SHP77 treated with DMSO at 0.1 percent for 48 hours (cell line): Measurements from ENCODE around the gene SLC26A9.

Experiments used
- DNase-seq: peaks from one replicate; lab custom pipeline; 2025; lab: John Stamatoyannopoulos, UW

The SLC26A9 gene

DNA sequence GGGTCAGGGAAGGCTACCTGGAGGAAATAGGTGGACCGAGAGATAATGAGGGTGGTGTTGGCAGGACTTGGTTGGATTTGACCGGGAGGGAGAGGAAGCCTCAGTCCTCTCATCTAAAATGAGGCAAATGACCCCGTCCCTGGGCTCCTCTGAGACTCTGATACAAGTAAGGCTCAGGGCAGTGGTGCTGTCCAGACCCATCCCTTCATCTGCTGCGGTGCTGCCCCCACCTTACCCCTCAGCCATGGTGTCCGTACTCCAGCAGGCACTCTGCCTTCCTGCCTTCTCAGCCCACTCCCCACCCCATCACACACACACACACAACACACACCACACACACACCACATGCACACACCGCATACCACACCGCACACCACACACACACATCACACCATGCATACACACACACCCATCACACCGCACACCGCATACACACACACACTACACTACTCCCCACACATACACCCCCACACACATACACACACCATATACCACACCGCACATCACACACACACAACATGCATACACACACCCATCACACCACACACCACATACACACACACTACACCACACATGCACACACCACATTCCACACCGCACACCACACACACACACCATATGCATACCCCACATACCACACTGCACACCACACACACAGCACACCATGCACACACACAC is 29.4 kb upstream of the SLC26A9 start:
- DNase-seq: no peak

DNA sequence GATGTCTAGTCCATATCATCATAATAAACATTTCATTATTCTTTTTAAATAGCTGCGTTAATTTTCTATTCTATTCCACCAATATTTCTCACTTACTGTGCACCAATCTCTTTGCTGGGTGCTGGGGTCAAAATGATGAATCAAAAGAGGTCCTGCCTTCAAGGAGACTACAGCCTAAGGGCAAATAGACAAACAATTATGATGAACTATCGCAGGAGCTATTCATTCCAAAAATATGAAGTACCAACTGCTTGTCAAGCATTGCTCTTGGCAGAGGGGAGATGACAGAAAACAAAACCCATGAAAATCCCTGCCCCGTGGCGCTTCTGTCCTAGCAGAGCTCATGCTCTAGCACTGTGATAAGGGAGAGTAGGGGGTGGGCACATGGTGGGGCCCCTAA is 28.8 kb upstream of the SLC26A9 start:
- DNase-seq: no peak

DNA sequence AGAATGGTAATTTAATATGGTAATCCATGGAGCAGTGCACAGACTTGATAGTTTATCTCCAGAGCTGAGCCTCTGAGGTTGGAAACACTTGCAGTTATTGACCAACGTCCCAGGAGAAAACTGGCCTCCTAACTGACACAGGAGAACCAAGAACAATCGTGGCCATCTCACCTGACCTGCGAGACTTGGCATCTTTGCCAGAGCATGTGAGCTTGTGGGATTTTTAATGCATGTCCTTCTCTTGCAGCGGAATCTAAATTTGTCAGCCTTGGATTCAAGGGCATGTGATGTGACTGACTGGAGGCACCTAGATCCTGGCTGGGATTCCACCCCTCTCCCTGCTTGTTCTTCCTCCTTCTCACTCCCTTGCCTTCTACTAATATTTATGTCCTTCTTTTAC is 27.8 kb upstream of the SLC26A9 start:
- no peak for DNase-seq

DNA sequence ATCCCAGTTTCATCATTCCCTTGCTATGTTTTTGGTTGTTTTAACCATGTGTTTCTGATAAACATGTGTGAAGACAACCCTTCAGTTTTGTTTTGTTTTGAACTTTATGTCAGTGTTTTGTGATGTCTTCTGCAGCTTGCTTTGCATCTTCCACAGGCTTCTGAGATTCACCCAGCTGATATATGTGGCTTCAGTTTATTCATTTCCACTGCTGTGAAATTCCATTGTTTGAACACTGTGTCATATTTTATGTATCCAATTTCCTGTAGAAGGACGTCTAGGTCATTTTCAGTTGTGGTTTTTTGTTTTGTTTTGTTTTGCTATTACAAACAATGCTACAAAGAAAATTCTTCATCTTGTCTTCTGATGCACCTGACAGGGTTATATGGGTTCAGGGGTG is 27.2 kb upstream of the SLC26A9 start:
- no peak for DNase-seq

DNA sequence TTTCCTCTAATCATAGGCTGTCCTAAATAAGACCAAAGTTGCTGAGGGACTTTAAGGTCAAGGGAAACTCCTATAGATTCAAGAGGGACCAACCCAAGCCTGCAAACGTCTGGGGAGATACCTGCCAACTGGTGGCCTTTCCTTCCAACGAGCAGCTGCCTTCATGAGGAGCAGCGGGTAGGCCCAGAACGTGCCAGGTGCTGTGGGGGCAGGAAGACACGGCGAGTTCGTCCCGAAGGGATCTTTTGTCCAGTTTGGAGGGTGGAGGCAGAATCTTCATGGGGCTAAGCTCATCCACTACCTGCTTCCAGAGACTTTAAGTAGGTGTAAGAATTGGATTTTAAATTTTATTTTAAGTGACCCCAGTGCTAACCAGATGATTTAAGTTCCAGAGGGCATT is 26.0 kb upstream of the SLC26A9 start:
- no peak for DNase-seq

DNA sequence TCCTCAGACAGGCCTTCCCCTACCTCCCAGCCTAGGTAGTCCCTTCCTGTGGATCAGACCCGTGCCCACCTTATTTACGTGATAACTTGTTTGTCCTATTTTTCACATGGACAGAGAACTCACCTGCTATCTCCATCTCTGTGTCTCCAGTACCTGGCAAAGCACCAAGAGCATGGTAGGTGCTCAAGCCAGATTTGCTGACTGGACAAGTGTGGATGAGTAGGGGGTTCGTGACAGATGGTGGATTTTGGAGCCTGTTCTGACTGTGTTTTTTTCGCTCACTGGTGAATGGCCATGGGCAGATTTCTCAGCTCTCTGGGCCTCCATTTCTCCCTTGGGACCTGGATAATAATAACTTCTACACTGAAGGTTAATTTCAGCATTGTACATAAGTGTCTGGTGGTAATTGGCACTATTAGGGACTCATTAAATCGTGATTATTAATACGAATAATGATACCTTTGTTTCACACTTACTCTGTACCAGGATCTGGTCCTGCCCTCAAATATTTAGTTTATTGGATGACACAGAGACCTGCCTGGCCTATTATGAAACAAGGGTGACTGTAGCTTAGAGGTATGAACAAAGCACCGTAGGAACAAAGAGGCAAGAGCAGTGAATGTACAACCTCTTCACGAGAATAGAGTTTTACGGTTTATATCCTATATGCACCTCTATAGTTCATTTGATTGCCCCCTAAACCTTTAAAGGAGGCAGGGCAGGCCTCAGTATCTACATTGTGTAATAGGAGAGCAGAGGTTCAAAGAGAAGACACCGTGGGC is 24.5 kb upstream of the SLC26A9 start:
- no peak for DNase-seq

DNA sequence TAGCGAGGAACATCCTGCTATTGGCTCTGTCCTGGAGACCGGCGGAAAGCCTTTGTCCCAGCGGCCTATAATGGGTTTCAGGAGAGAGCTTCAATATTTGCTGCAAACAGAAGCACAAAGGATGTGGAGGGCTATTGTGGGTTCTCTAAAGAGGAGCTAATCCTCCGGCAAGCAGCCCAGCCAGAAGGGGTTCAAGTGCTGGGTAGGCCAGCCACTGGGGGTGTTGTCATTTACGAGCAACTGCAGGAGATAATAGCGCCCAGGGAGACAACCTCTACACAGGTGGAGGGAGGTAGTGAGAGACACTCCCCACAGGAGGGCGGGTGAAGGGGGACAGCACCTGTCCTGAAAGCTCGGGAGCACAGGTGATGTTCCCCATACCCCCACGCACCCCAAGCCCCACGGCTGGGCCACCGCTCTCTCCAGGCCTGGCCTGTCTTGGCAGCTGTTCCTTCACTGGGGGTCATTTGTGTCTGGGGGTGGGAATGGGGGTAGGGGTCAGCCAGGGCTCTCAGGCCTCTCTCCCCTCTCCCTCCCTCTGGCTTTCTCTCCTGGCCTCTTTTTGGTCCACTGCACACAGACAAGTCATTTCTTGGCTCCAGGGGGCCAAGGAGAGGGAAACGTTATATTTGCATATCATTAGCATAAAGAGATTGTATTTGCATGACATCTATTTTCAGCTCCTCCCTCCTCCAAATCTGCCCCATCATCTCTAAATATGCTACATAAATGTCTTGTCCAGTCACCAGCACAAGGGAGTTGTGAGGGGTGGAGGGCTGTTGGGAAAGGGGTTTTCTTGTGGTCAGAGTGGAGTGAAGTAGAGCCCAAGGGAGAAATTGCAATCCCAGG is 22.0 kb upstream of the SLC26A9 start:
- DNase-seq: no peak

DNA sequence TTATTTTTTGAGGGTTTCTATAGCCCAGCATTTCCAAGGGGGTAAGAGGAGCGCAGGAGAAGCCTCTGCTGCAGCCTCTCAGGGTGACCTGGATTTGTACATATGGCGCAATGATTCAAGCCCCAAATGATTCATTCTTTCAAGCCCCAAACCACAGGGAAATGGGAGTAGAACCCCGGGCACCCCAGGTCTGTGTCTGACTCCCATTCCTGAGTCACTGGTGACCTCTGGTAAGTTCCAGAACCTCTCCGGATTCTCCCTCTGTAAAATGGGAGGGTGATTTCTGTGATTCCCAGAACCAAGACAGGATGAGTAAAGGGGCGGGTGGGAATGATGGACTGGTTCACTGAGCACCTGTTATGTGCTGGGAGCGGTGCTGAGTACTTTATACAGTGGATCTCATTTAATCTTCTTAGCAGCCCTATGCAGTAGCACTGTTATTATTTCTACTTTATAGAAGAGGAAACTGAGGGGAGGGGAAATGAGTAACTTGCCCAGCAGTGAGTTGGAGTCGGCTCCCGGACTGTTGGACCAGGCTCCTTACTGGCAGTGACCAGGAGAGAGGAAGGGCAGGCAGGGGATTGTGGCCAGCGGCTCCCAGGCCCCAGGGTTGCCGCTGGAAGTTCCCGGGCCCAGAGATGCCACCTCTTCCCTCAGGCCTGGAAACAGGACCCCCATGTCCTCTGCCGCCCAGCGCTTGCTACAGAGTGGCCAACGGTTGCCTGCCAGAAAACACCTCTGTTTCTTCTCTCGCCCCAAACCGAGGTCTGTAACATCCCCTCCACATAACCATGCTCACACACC is 20.3 kb upstream of the SLC26A9 start:
- DNase-seq: no peak

DNA sequence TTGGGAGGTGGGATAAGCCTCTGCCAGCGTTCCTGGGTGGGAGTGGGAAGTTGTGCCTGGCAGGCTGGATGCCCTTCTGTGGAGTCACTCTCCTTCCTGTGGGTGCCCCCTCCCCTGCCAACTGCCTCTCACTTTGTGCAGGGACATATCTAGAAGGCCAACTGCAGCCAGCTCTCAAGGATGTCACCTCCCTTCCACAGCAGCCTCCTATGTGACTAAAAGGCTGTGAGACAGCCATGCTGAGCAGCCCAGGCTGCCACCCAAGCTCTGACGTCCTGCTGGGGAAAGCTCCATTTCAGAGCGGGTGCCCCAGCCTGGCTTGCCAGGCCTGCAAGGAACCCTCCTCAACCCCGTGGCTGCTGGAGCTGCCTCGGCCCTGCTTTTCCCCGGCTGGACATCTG is 19.6 kb upstream of the SLC26A9 start:
- no peak for DNase-seq

DNA sequence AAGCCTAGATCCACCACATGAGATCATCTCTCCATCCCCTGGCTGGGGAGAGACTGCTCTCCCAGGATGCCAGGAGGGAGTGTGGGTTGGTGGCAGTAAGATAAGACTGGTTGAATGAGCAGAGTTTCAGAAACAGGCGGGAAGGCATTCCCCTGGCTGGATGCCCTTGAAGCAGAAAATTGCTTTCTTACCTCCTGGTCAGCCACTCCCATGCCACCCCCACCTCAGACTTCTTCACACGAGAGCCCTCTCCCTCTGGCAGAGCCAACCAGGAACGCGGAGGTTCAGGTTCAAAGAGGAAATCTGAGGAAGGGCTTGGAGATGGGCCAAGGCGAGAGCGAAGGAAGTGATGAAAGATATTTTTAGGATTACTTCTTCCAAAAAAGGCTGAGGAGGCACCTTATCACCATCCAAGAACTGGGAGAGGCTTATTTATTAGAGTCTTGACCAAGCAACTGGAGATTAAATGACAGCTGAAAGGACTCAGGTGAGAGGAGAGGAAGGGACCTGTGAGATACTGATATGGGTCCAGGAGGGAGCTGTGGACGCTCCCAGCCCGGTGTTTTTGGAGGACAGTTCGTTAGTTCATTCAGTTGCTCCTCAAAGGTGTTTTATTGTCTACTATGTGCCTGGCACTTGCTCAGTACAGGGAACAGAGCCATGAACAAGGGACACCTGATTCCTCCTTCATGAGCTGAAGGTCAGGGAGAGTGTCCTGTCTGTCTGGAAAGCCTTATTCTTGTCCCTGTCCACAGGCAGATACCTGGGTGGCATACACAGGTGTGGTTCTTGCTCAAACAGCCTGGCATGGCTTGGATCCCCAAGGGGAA is 18.9 kb upstream of the SLC26A9 start:
- no peak for DNase-seq

DNA sequence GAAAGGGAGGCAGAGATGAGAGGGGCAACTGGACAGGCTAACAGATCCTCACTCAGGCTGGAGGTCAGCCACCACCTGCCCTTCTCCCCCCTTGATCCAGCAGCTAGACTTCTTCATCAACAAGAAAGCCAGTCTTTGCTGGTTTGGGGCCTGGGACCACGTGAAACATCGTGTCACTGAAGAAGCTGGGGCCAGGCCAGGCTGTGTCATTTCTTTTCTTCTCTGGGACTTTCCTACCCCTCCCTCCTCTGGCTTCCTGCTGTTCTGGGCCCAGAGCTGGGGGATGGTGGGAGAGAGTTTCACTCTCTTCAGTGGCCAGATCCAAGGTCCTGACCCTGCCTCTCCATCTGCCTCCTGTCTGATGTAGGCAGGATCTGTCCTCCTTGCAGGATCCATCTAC is 18.1 kb upstream of the SLC26A9 start:
- no peak for DNase-seq

DNA sequence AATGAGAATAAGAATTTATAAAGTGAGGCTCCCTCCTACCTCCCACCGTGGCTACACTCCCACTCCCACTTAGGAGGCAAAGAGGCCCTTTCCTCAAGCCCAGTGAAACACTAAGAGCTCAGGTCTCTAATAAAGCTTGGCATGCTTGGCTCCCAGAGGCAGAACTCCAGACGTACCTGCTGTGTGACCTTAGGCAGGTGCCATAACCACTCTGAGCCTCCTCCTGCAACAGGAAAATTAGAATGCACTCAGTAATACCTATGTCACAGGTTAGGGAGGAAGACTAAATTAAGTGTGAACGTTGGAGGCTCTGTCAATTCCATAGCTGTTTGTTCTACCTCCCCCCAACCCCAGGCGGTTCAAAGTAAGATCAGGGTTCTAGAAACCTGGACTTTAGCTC is 16.5 kb upstream of the SLC26A9 start:
- no peak for DNase-seq

DNA sequence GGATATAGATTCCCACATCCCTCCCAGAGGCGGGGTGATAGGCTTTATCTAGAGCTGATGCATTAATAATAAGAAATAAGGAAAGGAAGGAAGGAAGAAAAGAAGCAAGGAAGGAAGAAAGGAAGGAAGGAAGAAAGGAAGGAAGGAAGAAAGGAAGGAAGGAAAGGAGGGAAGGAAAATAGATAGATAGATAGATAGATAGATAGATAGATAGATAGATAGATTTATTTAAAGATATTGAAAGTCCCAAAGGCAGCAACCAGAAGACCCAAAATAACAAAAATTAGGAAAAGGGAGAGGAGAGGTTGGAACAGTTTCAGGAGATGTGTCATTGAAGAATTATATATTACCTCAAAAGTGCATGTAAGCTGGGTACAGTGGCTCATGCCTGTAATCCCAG is 12.2 kb upstream of the SLC26A9 start:
- no peak for DNase-seq

DNA sequence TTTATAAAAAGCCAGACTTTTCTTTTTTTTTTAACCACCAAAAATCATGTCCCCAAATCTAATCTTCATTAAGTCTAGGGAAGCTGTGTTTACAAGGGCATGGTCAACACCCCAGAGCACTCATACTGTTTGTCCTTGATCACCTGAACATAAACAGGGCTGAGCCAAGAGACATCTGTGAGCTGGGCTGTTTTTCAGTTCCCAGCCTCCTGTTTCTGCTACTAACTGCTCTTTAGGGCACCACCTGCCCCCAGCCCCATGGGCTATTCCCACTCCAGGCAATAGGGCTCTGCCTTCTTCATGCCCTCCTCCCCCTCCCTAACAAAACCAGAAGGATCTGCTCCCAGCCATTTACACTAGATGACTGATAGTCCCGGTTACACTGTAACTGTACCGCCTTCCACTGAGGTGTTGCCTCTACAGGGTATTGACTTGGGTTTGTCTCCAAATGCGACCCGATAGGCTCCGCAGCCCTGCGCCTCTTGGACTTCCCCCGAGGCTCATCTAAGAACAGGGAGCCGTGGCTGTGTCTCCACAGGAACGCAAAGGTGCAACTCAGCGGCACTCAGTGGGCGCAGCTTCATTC is 11.7 kb upstream of the SLC26A9 start:
- DNase-seq: no peak

DNA sequence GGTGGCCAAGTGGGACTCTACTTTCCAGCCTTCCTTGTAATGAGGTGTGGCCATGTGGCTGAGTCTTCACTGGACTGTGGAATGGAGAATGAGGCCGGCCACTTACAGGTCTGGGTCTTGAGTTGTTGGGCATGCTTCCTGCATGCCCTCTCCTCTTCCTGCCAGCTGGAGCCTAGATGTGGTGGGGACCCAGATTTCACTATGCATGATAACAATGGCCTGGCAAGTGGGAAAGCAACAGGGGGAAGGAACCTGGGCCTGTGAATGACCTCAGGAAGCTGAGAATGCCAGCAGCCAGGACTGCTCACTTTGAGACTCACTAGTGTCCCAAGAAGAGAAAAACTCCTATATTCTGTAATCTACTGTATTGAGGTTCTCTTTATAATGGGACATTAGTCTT is 8.5 kb upstream of the SLC26A9 start:
- DNase-seq: no peak

DNA sequence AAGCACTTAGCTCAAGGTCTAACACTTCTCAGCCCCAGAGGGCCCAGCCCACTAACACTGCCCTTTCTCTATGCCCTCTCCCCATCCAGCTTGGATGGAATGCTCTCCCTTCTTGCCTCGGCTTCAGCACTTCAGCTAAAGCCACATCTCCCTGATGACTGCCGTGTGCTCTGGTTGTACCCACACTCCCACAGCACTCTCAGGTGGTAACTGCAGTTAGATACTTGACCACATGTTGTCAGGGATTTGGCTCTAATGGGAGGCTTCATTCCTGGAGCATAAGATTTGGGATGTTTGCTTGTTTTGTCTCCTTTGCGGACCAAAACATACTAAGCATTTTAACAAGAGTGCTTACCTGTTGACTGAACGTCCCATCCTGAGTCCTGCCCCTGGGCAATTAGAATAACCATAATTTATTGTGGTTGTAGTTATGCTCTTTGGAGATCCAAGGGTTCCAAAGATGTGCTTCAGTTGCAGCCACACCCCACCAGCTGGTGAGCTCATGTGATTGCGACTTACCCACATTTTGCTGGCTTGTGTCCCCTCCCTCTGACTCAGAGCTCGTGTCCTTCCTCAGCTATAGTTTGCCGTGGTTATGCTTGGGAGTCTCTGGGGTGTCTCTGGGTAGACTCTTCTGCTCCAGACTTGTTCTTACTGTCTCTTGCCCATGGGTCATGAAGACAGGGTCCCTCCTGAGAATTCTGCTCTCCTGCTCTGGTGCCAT is 7.7 kb upstream of the SLC26A9 start:
- no peak for DNase-seq

DNA sequence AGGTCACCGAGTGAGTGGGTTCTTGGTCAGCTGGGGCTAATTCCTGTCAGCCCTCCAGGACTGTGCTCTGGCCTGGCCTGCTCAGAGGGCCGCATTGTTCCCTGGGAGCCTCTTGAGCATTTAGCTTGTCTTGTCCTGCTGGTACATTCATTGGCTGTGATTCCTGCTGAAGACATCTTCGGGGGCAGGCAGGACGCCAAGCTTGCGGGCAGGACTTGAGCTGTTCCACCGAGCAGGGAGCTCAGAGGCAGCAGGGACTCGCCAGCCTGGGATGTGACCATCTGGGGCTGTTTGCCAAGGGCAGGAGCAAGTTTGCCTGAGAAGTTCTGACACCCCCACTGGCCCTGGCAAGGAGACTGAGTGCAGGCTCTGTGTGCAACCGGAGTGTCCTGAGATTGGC is 7.0 kb upstream of the SLC26A9 start:
- no peak for DNase-seq

DNA sequence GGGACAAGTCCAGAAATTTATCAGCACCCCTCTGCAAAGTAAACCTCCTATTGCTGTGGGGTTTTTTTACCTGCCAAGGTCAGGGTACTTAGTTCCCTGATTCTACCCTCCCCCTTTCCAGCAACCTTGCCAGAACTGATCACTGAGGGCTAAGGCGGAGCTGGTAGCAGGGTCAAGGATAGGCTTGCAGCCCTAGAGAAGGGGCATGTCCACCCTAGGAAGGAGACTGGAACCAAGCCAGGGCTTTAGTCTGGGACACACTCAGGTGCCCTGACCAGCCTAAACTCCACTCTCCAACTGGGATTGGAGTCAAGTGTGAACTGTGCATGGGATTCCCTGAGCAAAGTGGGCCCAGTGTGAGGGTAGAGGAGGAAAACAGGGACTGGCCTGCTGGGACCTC is 6.5 kb upstream of the SLC26A9 start:
- no peak for DNase-seq

DNA sequence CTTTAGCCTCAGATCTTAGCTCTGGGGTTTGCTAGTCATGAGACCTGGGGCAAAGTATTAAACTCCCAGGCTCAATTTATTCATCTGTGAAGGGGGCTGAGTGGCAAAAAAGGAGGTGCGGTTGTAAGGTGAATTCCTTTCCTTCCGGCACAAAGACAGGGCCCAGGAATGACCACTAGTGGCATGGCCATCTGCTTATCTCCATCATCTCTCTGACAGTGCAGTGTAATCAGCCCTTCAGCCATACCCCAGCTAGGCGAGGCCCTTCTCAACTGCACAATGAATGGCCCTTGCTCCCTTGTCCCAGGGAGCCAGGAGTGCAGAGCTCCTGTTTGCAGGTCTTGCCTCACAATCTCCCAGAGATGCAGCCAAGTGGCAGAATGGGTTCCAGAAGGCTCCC is 5.6 kb upstream of the SLC26A9 start:
- no peak for DNase-seq

DNA sequence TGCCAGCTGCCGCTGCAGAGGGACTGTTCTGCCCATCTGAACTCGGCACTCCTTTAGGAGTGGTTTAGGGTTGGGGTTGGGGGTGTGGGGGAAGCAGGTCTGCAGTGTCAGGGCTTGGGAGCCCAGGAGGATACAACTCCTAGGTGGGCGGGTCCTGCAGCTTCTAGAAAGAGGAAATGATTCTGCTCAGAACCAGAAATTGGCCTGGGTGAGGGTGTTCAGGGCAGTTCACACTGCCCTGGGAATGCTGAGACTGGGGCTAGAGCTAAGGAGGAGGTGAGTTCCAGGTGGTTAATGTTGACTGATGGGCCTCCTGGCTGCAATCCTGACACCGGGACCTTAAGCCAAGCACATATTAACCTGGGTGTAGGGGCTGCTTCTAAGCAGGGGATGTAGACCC is 4.8 kb upstream of the SLC26A9 start:
- DNase-seq: no peak
